H1 (cell line): ENCODE measurements around the gene NBPF1. TPM values are rescaled to one million over a fixed set of nuclear protein-coding genes. Genes with fewer than 3 reads are reported as not detected.
A peak's percentile ranks its signal among the peaks of the same experiment; 100 is the strongest.

Experiments
- CTCF ChIA-PET: fragments of 300-600 bp; sonication (Branson Sonifier 250); formaldehyde crosslinking; loops from one replicate; lab custom pipeline; 2021; ENCODE audit not compliant: partially characterized antibody; lab: Charles Lee
- POLR2A ChIA-PET: fragments of 300-600 bp; sonication (Branson Sonifier 250); formaldehyde crosslinking; loops from one replicate; lab custom pipeline; 2021; ENCODE audit warnings: inconsistent platforms; ENCODE audit not compliant: partially characterized antibody; lab: Charles Lee
- DNase-seq, 2 experiments: peaks; one replicate each; pipeline versions ENCODE4 v3.0.0 to v3.0.0-alpha.2; 2010 to 2022; ENCODE audit warnings: low spot score in 2 of 2, low read depth in 1 of 2, mixed read lengths in 1 of 2
- FAIRE-seq: peaks from 2 replicates; lab custom pipeline; 2011; peaks lifted over from hg19 to GRCh38; lab: Jason Lieb, UNC
- H2AFZ ChIP-seq: 2 replicates; pipeline ENCODE4 v1.8.1; 2012; ENCODE audit warnings: low read length, inconsistent platforms
- H2AK5ac ChIP-seq: 2 replicates; pipeline ENCODE4 v1.6.1; 2013; ENCODE audit warnings: low read depth, low read length
- H2BK120ac ChIP-seq: replicated peaks from 2 replicates; pipeline ENCODE3; 2013; ENCODE audit warnings: low read depth, low read length, inconsistent platforms
- H2BK12ac ChIP-seq: 2 replicates; pipeline ENCODE4 v1.6.1; 2013; ENCODE audit warnings: low read depth, low read length
- H2BK15ac ChIP-seq: 2 replicates; pipeline ENCODE4 v1.6.1; 2013; ENCODE audit warnings: low read length
- H2BK20ac ChIP-seq: 2 replicates; pipeline ENCODE4 v1.6.1; 2013; ENCODE audit warnings: low read length
- H2BK5ac ChIP-seq: 2 replicates; pipeline ENCODE4 v1.6.1; 2013; ENCODE audit warnings: low read depth, low read length
- H3K14ac ChIP-seq: 2 replicates; pipeline ENCODE4 v1.6.1; 2013; ENCODE audit warnings: inconsistent platforms; ENCODE audit not compliant: insufficient read length
- H3K18ac ChIP-seq: 2 replicates; pipeline ENCODE4 v1.6.1; 2013; ENCODE audit warnings: low read length; ENCODE audit errors: extremely low read depth
- H3K23ac ChIP-seq: 2 replicates; pipeline ENCODE4 v1.6.1; 2013; ENCODE audit warnings: inconsistent platforms; ENCODE audit not compliant: insufficient read length
- H3K23me2 ChIP-seq: 2 replicates; pipeline ENCODE4 v1.6.1; 2013; ENCODE audit warnings: low read depth, low read length
- H3K27ac ChIP-seq: 2 replicates; pipeline ENCODE4 v1.6.1; 2011; ENCODE audit warnings: low read depth, low read length, inconsistent platforms
- H3K27me3 ChIP-seq, 4 experiments: replicated peaks in 1 of 4; 1 replicate in 1 of 4; 2 replicates in 3 of 4; pipeline versions ENCODE4 v1.6.1 to v1.8.1; 2011 to 2013; ENCODE audit warnings: low read length in 3 of 4, mild to moderate bottlenecking in 3 of 4, inconsistent platforms in 2 of 4, mixed read lengths in 2 of 4, moderate library complexity in 1 of 4; ENCODE audit not compliant: control insufficient read depth in 3 of 4, insufficient read depth in 3 of 4; ENCODE audit errors: extremely low read depth in 1 of 4
- H3K36me3 ChIP-seq, 4 experiments: 2 replicates each; pipeline versions ENCODE4 v1.6.1 to v1.8.1; 2011 to 2013; ENCODE audit warnings: mild to moderate bottlenecking in 4 of 4, low read length in 3 of 4, moderate library complexity in 2 of 4, control low read depth in 1 of 4, inconsistent platforms in 1 of 4; ENCODE audit not compliant: insufficient read depth in 4 of 4, control insufficient read depth in 2 of 4
- H3K4ac ChIP-seq: replicated peaks from 2 replicates; pipeline ENCODE3; 2013; ENCODE audit warnings: low read length, low read depth, mixed read lengths, inconsistent platforms; ENCODE audit not compliant: insufficient read length
- H3K4me1 ChIP-seq, 4 experiments: replicated peaks in 1 of 4; 1 replicate in 1 of 4; 2 replicates in 3 of 4; pipeline versions ENCODE4 v1.6.1 to v1.8.1; 2011 to 2013; ENCODE audit warnings: low read length in 3 of 4, inconsistent platforms in 2 of 4, mixed read lengths in 1 of 4; ENCODE audit not compliant: insufficient read depth in 4 of 4, control insufficient read depth in 3 of 4
- H3K4me2 ChIP-seq, 2 experiments: 2 replicates each; pipeline versions ENCODE4 v1.6.1 to v1.8.1; 2011 to 2013; ENCODE audit warnings: low read depth in 2 of 2, low read length in 2 of 2, control low read depth in 1 of 2, inconsistent platforms in 1 of 2, mild to moderate bottlenecking in 1 of 2; ENCODE audit not compliant: insufficient read depth in 1 of 2
- H3K4me3 ChIP-seq, 4 experiments: fragments of 200-600, 300-600 bp in 1 of 4; sonication (generic), shearing (Covaris generic), sonication (Bioruptor Twin) in 1 of 4; 2 replicates each; pipeline versions ENCODE4 v1.5.1 to v1.8.1; 2011 to 2016; ENCODE audit warnings: low read length in 4 of 4, low read depth in 3 of 4, control low read depth in 2 of 4, inconsistent platforms in 2 of 4, mild to moderate bottlenecking in 2 of 4, mixed read lengths in 1 of 4, moderate library complexity in 1 of 4; ENCODE audit not compliant: insufficient read depth in 2 of 4; ENCODE audit errors: extremely low read depth in 1 of 4
- H3K56ac ChIP-seq: replicated peaks from 2 replicates; pipeline ENCODE3; 2013; ENCODE audit warnings: low read depth, mild to moderate bottlenecking, mixed read lengths, low read length, inconsistent platforms; ENCODE audit not compliant: insufficient read length
- H3K79me1 ChIP-seq: 2 replicates; pipeline ENCODE4 v1.6.1; 2013; ENCODE audit warnings: low read depth, low read length, control low read depth
- H3K79me2 ChIP-seq, 2 experiments: 2 replicates each; pipeline versions ENCODE4 v1.6.1 to v1.8.1; 2012 to 2013; ENCODE audit warnings: low read length in 2 of 2, mild to moderate bottlenecking in 2 of 2, inconsistent platforms in 1 of 2; ENCODE audit not compliant: insufficient read depth in 2 of 2, control insufficient read depth in 1 of 2
- H3K9ac ChIP-seq, 4 experiments: replicated peaks in 1 of 4; 1 replicate in 1 of 4; 2 replicates in 3 of 4; pipeline versions ENCODE4 v1.6.1 to v1.8.1; 2011 to 2013; ENCODE audit warnings: low read depth in 3 of 4, low read length in 3 of 4, control low read depth in 2 of 4, mild to moderate bottlenecking in 2 of 4, moderate library complexity in 2 of 4, inconsistent platforms in 1 of 4; ENCODE audit errors: extremely low read depth in 1 of 4
- H3K9me3 ChIP-seq, 2 experiments: 2 replicates each; pipeline versions ENCODE4 v1.6.1 to v1.8.1; 2012 to 2013; ENCODE audit warnings: mild to moderate bottlenecking in 2 of 2, moderate library complexity in 2 of 2, control low read depth in 1 of 2, inconsistent platforms in 1 of 2, low read depth in 1 of 2, low read length in 1 of 2, mixed read lengths in 1 of 2; ENCODE audit not compliant: insufficient read depth in 2 of 2
- H4K20me1 ChIP-seq, 2 experiments: replicated peaks in 1 of 2; 2 replicates each; pipeline versions ENCODE3 to v1.8.1; 2011 to 2013; ENCODE audit warnings: inconsistent platforms in 2 of 2, low read length in 2 of 2, mild to moderate bottlenecking in 1 of 2; ENCODE audit not compliant: insufficient read depth in 2 of 2, control insufficient read depth in 1 of 2
- H4K5ac ChIP-seq: 2 replicates; pipeline ENCODE4 v1.6.1; 2013; ENCODE audit warnings: low read length, low read depth, mixed read lengths, inconsistent platforms; ENCODE audit not compliant: insufficient read length
- H4K8ac ChIP-seq: 2 replicates; pipeline ENCODE4 v1.8.0; 2013; ENCODE audit warnings: mild to moderate bottlenecking, moderate library complexity, low read length, inconsistent platforms; ENCODE audit not compliant: insufficient read depth; ENCODE audit errors: extremely low read depth
- H4K91ac ChIP-seq: replicated peaks from 2 replicates; pipeline ENCODE3; 2013; ENCODE audit warnings: low read length, mixed read lengths, inconsistent platforms; ENCODE audit not compliant: insufficient read length
- ATF2 ChIP-seq: IDR thresholded peaks from 2 replicates; pipeline ENCODE4 v1.6.1; 2012; ENCODE audit warnings: low read length, inconsistent platforms
- E2F6 ChIP-seq: IDR thresholded peaks from 2 replicates; pipeline ENCODE4 v1.6.1; 2012; ENCODE audit warnings: inconsistent platforms
- MAX ChIP-seq: IDR thresholded peaks from 2 replicates; pipeline ENCODE4 v1.6.1; 2012; ENCODE audit warnings: inconsistent platforms
- PHF8 ChIP-seq: fragments of 200-600 bp; sonication (generic); conservative IDR thresholded peaks from 2 replicates; pipeline ENCODE4 v1.7.1; 2012; ENCODE audit warnings: low read depth, mild to moderate bottlenecking, inconsistent platforms, low read length, moderate library complexity
- RAD21 ChIP-seq, 2 experiments: IDR thresholded peaks in 1 of 2; conservative IDR thresholded peaks in 1 of 2; 2 replicates each; pipeline ENCODE4 v1.6.1; 2011; ENCODE audit warnings: low read depth in 2 of 2, low read length in 2 of 2, improper control_type of control experiment in 1 of 2, inconsistent platforms in 1 of 2, mild to moderate bottlenecking in 1 of 2, moderate library complexity in 1 of 2
- SIRT6 ChIP-seq: IDR thresholded peaks from one replicate; pipeline ENCODE4 v1.7.1; 2012; ENCODE audit warnings: low read length, inconsistent platforms
- TBP ChIP-seq: IDR thresholded peaks from 2 replicates; pipeline ENCODE4 v1.6.1; 2011; ENCODE audit warnings: low read depth, low read length, improper control_type of control experiment
- WGBS, 2 experiments: shearing (Covaris generic) in 1 of 2; methylation state at CpG; one replicate each; pipeline versions ENCODE4 v1.1.6 to v1.1.7; 2013 to 2015; ENCODE audit warnings: low lambda C conversion rate in 2 of 2, mixed read lengths in 2 of 2, inconsistent platforms in 1 of 2, low coverage in 1 of 2, missing lambda C conversion rate in 1 of 2; ENCODE audit not compliant: insufficient replicate concordance in 2 of 2, insufficient coverage in 1 of 2, insufficient read length in 1 of 2; ENCODE audit errors: extremely low coverage in 1 of 2, missing lambda C conversion rate in 1 of 2; 5-methylcytosine and 5-hydroxymethylcytosine counted together
- polyA plus RNA-seq, 7 experiments: library from polyadenylated mRNA; depleted of rRNA in 3 of 7; stranded (reverse) in 5 of 7; unstranded in 2 of 7; fragments of >200 nt in 5 of 7; fragments of 200-250 nt in 2 of 7; gene quantifications; 1 replicate in 5 of 7; 2 replicates in 1 of 7; 4 replicates in 1 of 7; pipeline versions ENCODE4 v1.2.1 to v1.2.3, GENCODE V29; 2011 to 2013; ENCODE audit warnings: missing spikeins in 2 of 7, mixed read lengths in 2 of 7
- total RNA-seq: library from RNA; stranded (reverse); fragmentation: NEBNext Ultra II Directional; extraction: Animal tissue kit (Norgen Biotek cat#: 25700); gene quantifications from 2 replicates; pipeline ENCODE4 v1.2.1, GENCODE V29; 2021

Gene NBPF1
- total and polyA plus RNA-seq, 2 of the 8 experiments (the other 6 are each of a cell fraction or from before 2014, with no cell fraction given), result 9.6 to 19.3 TPM

GRCh38 chr1:16618719-16619118 lies 5.4 kb upstream of the NBPF1 start:
- no peak overlapping the region for H3K4ac ChIP-seq
- no peaks in the 10 kb centered on the region for H3K79me1 ChIP-seq
- no peak overlapping the region for H3K23ac ChIP-seq
- no peaks in the 10 kb centered on the region for H4K20me1 ChIP-seq
- H2AFZ ChIP-seq, result no peak overlapping the region
- no peaks in the 10 kb centered on the region for H3K79me2 ChIP-seq
- ChIA-PET CTCF (interaction anchor here (0.8 to 20.3 kb wide), 8 partner anchors 10 to 350 kb away, joined by 3 to 611 read pairs (median 12); no protein-coding TSS in a partner anchor), POLR2A (interaction anchor here (1.4 to 3.4 kb wide), 3 partner anchors 10 to 333 kb away, joined by 8 to 12 read pairs (median 11); no protein-coding TSS in a partner anchor)
- H3K9me3 ChIP-seq, result no peaks in the 10 kb centered on the region
- no peak overlapping the region for H3K9ac ChIP-seq
- no peak overlapping the region for H2BK120ac ChIP-seq
- no peak overlapping the region for H2BK20ac ChIP-seq
- H3K56ac ChIP-seq, result no peak overlapping the region
- H3K4me3 ChIP-seq, result no peak overlapping the region
- peaks cover 0 to 3% (median under 1%) of the 10 kb centered on the region in 4 experiments; a peak in 3 of 7 replicates for H3K4me1 ChIP-seq
- no peak overlapping the region for H3K18ac ChIP-seq
- no peak overlapping the region for H2BK12ac ChIP-seq
- no peak overlapping the region for H4K91ac ChIP-seq
- no peak overlapping the region for H2BK15ac ChIP-seq
- peaks cover 0 to 3% (median 0%) of the 10 kb centered on the region in 4 experiments; a peak in 1 of 8 replicates for H3K36me3 ChIP-seq
- H3K4me2 ChIP-seq, result peak overlapping the region in 1 of 2 experiments; percentile 40; a peak in 2 of 4 replicates
- H4K5ac ChIP-seq, result no peak overlapping the region
- peak overlapping the region; percentile 72; the same call in 1 of the 2 replicates for H4K8ac ChIP-seq
- WGBS, 2 experiments, result 73% methylated on average over 15 of the region's 15 CpGs; no CpG with 5 or more reads in 1 of the 2 experiments
- H3K23me2 ChIP-seq, result peaks cover 1% of the 10 kb centered on the region; the same call in 1 of the 2 replicates
- peaks cover 6 to 17% (median 14%) of the 10 kb centered on the region in 4 experiments for H3K27me3 ChIP-seq
- H3K14ac ChIP-seq, result no peak overlapping the region
- H2BK5ac ChIP-seq, result no peak overlapping the region
- DNase-seq (peak; percentile 64 to 93), FAIRE-seq (no peak)
- H2AK5ac ChIP-seq, result no peak overlapping the region
- no peak overlapping the region for H3K27ac ChIP-seq
- peak; percentile 41 for TF ChIP-seq MAX
- 0 out of 2 replicates have a peak, but pooled peaks have one; percentile 43 for TF ChIP-seq E2F6
- TF ChIP-seq PHF8, result no peak
- TF ChIP-seq ATF2, result no peak
- peak; percentile 82 for TF ChIP-seq TBP
- TF ChIP-seq SIRT6, result no peak
- peak; percentile 47 to 54 for TF ChIP-seq RAD21 (IDR thresholded peaks at IDR 0.05 in 1 of 2, conservative IDR thresholded peaks at IDR 0.05 in 1 of 2; ENCODE audit: low read depth in 2 of 2, low read length in 2 of 2)
